Keratinocyte (primary cell): ENCODE results near the gene TAS1R3. TPM values are rescaled to one million over a fixed set of nuclear protein-coding genes. Genes with fewer than 3 reads are reported as not detected.
A peak's percentile ranks its signal among the peaks of the same experiment; 100 is the strongest.

Experiments used
- DNase-seq: peaks from one replicate; pipeline ENCODE4 v3.0.0-alpha.2; 2011; ENCODE audit warnings: low read depth, missing footprints, low spot score
- FAIRE-seq: peaks from 2 replicates; lab custom pipeline; 2011; peaks lifted over from hg19 to GRCh38; lab: Jason Lieb, UNC
- H2AFZ ChIP-seq: 2 replicates; pipeline ENCODE4 v1.6.0; 2012; ENCODE audit warnings: low read length, control low read depth, inconsistent platforms; ENCODE audit not compliant: control insufficient read depth
- H3K27ac ChIP-seq: 2 replicates; pipeline ENCODE4 v1.5.1; 2011; ENCODE audit warnings: low read length; ENCODE audit not compliant: control insufficient read depth, insufficient read depth
- H3K27me3 ChIP-seq: 3 replicates; pipeline ENCODE4 v1.6.0; 2011; ENCODE audit warnings: low read length; ENCODE audit not compliant: control insufficient read depth, insufficient read depth; ENCODE audit errors: extremely low read depth
- H3K36me3 ChIP-seq, 2 experiments: 2 replicates in 1 of 2; 3 replicates in 1 of 2; pipeline ENCODE4 v1.5.1; 2011; ENCODE audit warnings: low read length in 2 of 2, mild to moderate bottlenecking in 1 of 2; ENCODE audit not compliant: control insufficient read depth in 2 of 2, insufficient read depth in 2 of 2; ENCODE audit errors: extremely low read depth in 1 of 2
- H3K4me1 ChIP-seq: 3 replicates; pipeline ENCODE4 v1.5.1; 2011; ENCODE audit warnings: low read length; ENCODE audit not compliant: control insufficient read depth, insufficient read depth; ENCODE audit errors: extremely low read depth
- H3K4me2 ChIP-seq: 3 replicates; pipeline ENCODE4 v1.6.0; 2011; ENCODE audit warnings: low read depth, low read length; ENCODE audit not compliant: control insufficient read depth, insufficient read depth; ENCODE audit errors: extremely low read depth
- H3K4me3 ChIP-seq, 3 experiments: fragments of 200-600 bp in 1 of 3; sonication (generic) in 1 of 3; 2 replicates in 2 of 3; 3 replicates in 1 of 3; pipeline ENCODE4 v1.5.1; 2011 to 2016; ENCODE audit warnings: low read length in 3 of 3, mild to moderate bottlenecking in 3 of 3, control low read depth in 2 of 3, inconsistent platforms in 1 of 3, low read depth in 1 of 3, mixed read lengths in 1 of 3, mixed run types in 1 of 3, moderate library complexity in 1 of 3; ENCODE audit not compliant: control insufficient read depth in 2 of 3, insufficient read depth in 2 of 3; ENCODE audit errors: extremely low read depth in 1 of 3
- H3K79me2 ChIP-seq: 2 replicates; pipeline ENCODE4 v1.6.0; 2012; ENCODE audit warnings: low read length; ENCODE audit not compliant: control insufficient read depth, insufficient read depth
- H3K9ac ChIP-seq: 3 replicates; pipeline ENCODE4 v1.6.0; 2011; ENCODE audit warnings: low read length; ENCODE audit not compliant: control insufficient read depth, insufficient read depth; ENCODE audit errors: extremely low read depth
- H3K9me1 ChIP-seq: 3 replicates; pipeline ENCODE4 v1.6.0; 2011; ENCODE audit warnings: low read length; ENCODE audit not compliant: control insufficient read depth, insufficient read depth; ENCODE audit errors: extremely low read depth
- H3K9me3 ChIP-seq: 2 replicates; pipeline ENCODE4 v1.5.1; 2012; ENCODE audit warnings: low read depth, low read length; ENCODE audit not compliant: control insufficient read depth
- H4K20me1 ChIP-seq: 3 replicates; pipeline ENCODE4 v1.6.0; 2011; ENCODE audit warnings: low read length; ENCODE audit not compliant: control insufficient read depth, insufficient read depth; ENCODE audit errors: extremely low read depth
- EZH2 ChIP-seq: IDR thresholded peaks from one replicate; pipeline ENCODE4 v1.6.1; 2012; ENCODE audit warnings: inconsistent platforms, mild to moderate bottlenecking, low read length, moderate library complexity
- dilution Hi-C: fragments of 300-500 bp; cut with MboI; formaldehyde crosslinking; loops from one replicate; pipeline ENCODE4 v1.7.0; 2020; ENCODE audit warnings: low sequenced_read_pairs; ENCODE audit not compliant: extremely low pct_ligation_motif_present
- polyA plus RNA-seq, 5 experiments: library from polyadenylated mRNA; depleted of rRNA in 3 of 5; stranded (reverse) in 3 of 5; stranded (forward) in 1 of 5; unstranded in 1 of 5; fragments of >200 nt; gene quantifications; 1 replicate in 1 of 5; 2 replicates in 3 of 5; 3 replicates in 1 of 5; pipeline versions ENCODE4 v1.2.1 to v1.2.3, GENCODE V29; 2011 to 2012; ENCODE audit warnings: missing spikeins in 2 of 5, low read depth in 1 of 5, low replicate concordance in 1 of 5
- TF ChIP-seq, protein P1 (sequence below), 3 experiments: IDR thresholded peaks in 1 of 3; conservative IDR thresholded peaks in 1 of 3; optimal IDR thresholded peaks in 1 of 3; 2 replicates in 2 of 3; 3 replicates in 1 of 3; pipeline versions ENCODE3 to v1.5.1; 2011; ENCODE audit warnings: low read length in 3 of 3, mild to moderate bottlenecking in 3 of 3, moderate library complexity in 2 of 3, control low read depth in 1 of 3, inconsistent platforms in 1 of 3; ENCODE audit not compliant: insufficient read depth in 2 of 3; ENCODE audit errors: extremely low read depth in 1 of 3

The TAS1R3 gene
- polyA plus RNA-seq, 1 donor (not counting 4 experiments of a cell fraction or from before 2014, with no cell fraction given), result 0.04 TPM

- Histone ChIP-seq H3K79me2 (peaks cover 24% of the 10 kb centered on the region), H3K9me1 (no peaks in the 10 kb centered on the region), H3K9me3 (no peaks in the 10 kb centered on the region), H2AFZ (no peak overlapping the region), H3K9ac (peak overlapping the region; percentile 68), H3K27me3 (no peaks in the 10 kb centered on the region), H3K27ac (peak overlapping the region; percentile 91), H3K4me1 (peaks cover 60% of the 10 kb centered on the region), H4K20me1 (peaks cover 3% of the 10 kb centered on the region), H3K36me3 (peaks cover 3 to 4% of the 10 kb centered on the region in 2 experiments), H3K4me2 (peak overlapping the region; percentile 71), H3K4me3 (peak overlapping the region; percentile 53 to 76 (median 54))
- peak; percentile 84 for FAIRE-seq
- TF ChIP-seq, protein P1, sequence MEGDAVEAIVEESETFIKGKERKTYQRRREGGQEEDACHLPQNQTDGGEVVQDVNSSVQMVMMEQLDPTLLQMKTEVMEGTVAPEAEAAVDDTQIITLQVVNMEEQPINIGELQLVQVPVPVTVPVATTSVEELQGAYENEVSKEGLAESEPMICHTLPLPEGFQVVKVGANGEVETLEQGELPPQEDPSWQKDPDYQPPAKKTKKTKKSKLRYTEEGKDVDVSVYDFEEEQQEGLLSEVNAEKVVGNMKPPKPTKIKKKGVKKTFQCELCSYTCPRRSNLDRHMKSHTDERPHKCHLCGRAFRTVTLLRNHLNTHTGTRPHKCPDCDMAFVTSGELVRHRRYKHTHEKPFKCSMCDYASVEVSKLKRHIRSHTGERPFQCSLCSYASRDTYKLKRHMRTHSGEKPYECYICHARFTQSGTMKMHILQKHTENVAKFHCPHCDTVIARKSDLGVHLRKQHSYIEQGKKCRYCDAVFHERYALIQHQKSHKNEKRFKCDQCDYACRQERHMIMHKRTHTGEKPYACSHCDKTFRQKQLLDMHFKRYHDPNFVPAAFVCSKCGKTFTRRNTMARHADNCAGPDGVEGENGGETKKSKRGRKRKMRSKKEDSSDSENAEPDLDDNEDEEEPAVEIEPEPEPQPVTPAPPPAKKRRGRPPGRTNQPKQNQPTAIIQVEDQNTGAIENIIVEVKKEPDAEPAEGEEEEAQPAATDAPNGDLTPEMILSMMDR (optimal IDR thresholded peaks at IDR 0.05 in 1 of 3, IDR thresholded peaks at IDR 0.05 in 1 of 3, conservative IDR thresholded peaks at IDR 0.05 in 1 of 3; ENCODE audit: extremely low read depth in 1 of 3, insufficient read depth in 2 of 3, low read length in 3 of 3), result peak in 1 of 3 experiments; percentile 20
- TF ChIP-seq EZH2, result no peak
- DNase-seq, result no peak
- dilution Hi-C loops, result no loop called here
Measured at GRCh38 chr1:1305300-1306069, 25.6 kb upstream of the TAS1R3 start.

GRCh38 chr1:1306070-1306660 is 24.9 kb upstream of the TAS1R3 start:
- no peaks in the 10 kb centered on the region for H3K9me1 ChIP-seq
- peak overlapping the region; percentile 76 to 87 (median 78) for H3K4me3 ChIP-seq
- no peak overlapping the region for H2AFZ ChIP-seq
- H4K20me1 ChIP-seq, result peaks cover 3% of the 10 kb centered on the region
- H3K79me2 ChIP-seq, result peaks cover 24% of the 10 kb centered on the region
- no peaks in the 10 kb centered on the region for H3K9me3 ChIP-seq
- DNase-seq, result no peak
- no peaks in the 10 kb centered on the region for H3K27me3 ChIP-seq
- peak overlapping the region; percentile 71 for H3K4me2 ChIP-seq
- H3K9ac ChIP-seq, result peak overlapping the region; percentile 68
- TF ChIP-seq EZH2, result no peak
- TF ChIP-seq, protein P1 (optimal IDR thresholded peaks at IDR 0.05 in 1 of 3, IDR thresholded peaks at IDR 0.05 in 1 of 3, conservative IDR thresholded peaks at IDR 0.05 in 1 of 3; ENCODE audit: extremely low read depth in 1 of 3, insufficient read depth in 2 of 3, low read length in 3 of 3), result peak in 2 of 3 experiments; percentile 12 to 20
- H3K27ac ChIP-seq, result peak overlapping the region; percentile 91
- peaks cover 60% of the 10 kb centered on the region for H3K4me1 ChIP-seq
- FAIRE-seq, result no peak
- H3K36me3 ChIP-seq, result peaks cover 7% of the 10 kb centered on the region in 2 experiments
- dilution Hi-C loops, result no loop called here
